SH-SY5Y (cell line): ENCODE results near the gene CFAP92.

ENCODE experiments used
- GATA2 ChIP-seq: IDR thresholded peaks from 2 replicates; pipeline ENCODE4 v1.6.1; 2011; ENCODE audit warnings: mild to moderate bottlenecking, low read depth, low read length
- GATA3 ChIP-seq: IDR thresholded peaks from 2 replicates; pipeline ENCODE4 v1.6.1; 2011; ENCODE audit warnings: low read depth, mild to moderate bottlenecking, low read length, moderate library complexity

DNA sequence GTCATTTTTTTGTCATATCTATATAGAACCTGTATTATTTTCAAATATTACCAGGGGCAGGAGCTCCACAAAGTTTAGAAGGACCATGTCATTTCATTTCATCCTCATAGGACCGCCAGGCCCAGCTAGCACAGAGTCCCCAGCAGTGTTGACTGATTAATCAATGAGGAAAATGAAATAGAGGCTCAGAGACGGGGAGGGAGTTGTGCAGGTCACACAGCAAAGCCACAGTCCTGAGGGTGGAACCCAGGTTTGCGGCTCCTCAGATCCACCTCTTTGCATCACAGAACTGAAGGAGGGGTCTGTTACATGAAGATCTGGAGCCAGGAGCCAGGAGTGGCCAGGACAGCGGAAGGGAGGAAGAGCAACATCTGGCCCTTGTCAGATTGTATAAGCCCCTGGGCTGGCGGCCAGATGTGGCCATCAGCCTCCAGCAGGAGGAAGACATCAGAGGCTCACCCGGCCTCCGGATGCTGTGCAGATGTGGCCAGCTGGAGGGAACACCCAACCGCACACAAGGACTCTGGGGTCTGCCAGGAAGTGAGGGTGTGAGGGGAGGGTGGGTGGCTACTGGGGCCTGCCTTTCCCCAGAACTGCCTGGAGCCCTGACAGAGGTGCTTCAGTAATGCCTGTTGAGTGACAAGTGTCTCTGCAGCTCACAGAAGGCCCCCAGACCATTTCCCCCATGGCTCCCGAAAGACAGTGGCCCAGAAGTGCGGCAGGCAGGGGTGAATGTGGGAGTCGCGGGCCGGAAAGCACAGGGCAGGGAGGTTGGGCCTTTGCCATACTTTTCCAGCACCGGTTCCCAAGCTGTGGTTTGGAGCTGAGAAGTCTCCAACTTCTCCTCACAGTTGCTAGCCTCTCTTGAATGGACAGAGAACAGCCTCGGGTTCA, 28.5 kb upstream of the CFAP92 start:
- TF ChIP-seq GATA2 (no peak), GATA3 (no peak)
